ENCODE data around the gene ACSL1. TPM values are rescaled to one million over a fixed set of nuclear protein-coding genes. Genes with fewer than 3 reads are reported as not detected.

ACSL1 gene
- polyA plus RNA-seq, 2 of the 4 experiments (the other 2 are of a cell fraction) = 10.0 to 12.4 TPM

- POLR2A ChIA-PET = no interaction called here
- TF ChIP-seq EP300 (IDR thresholded peaks at IDR 0.05) = no peak
- TF ChIP-seq HMGXB4 (CRISPR knock-in tag; IDR thresholded peaks at IDR 0.05; ENCODE audit: borderline replicate concordance) = no peak
- TF ChIP-seq MAZ (IDR thresholded peaks at IDR 0.05; ENCODE audit: borderline replicate concordance, low read depth, low read length) = no peak
- no peak for TF ChIP-seq CBX8 (IDR thresholded peaks at IDR 0.05)
- TF ChIP-seq ZC3H11A (IDR thresholded peaks at IDR 0.05) = no peak
- no peak for TF ChIP-seq ELK1 (IDR thresholded peaks at IDR 0.05; ENCODE audit: low read depth, low read length)
- no peak for TF ChIP-seq CBX2 (IDR thresholded peaks at IDR 0.05; ENCODE audit: borderline replicate concordance, low read depth)
- TF ChIP-seq FOXS1 (CRISPR knock-in tag; IDR thresholded peaks at IDR 0.05) = no peak
- no peak for TF ChIP-seq MAX (IDR thresholded peaks at IDR 0.05)
- no peak for TF ChIP-seq KDM5A (IDR thresholded peaks at IDR 0.05)
- TF ChIP-seq HDAC2 (IDR thresholded peaks at IDR 0.05) = no peak
- no peaks in the 10 kb centered on the region for H3K4me1 ChIP-seq
- CTCF ChIA-PET = interaction anchor here (3.4 kb wide), 1 partner anchor 12 kb away, joined by 13 read pairs; the partner anchor contains the start of gene CENPU
- H3K4me3 ChIP-seq = no peak overlapping the region
- ATAC-seq (no peak), DNase-seq (ENCODE audit: low read depth in 1 of 2, low spot score in 1 of 2) (no peak), FAIRE-seq (no peak)
- H3K9me3 ChIP-seq = no peaks in the 10 kb centered on the region
- H3K4me2 ChIP-seq = no peak overlapping the region
- H3K27ac ChIP-seq = no peak overlapping the region
These were observed 104.5 kb downstream of the ACSL1 start for GRCh38 chr4:184721254-184721653.

GRCh38 chr4:184719407-184719806 lies 106.4 kb downstream of the ACSL1 start:
- DNase-seq (ENCODE audit: low read depth in 1 of 2, low spot score in 1 of 2) = no peak
- no peak overlapping the region for H3K27ac ChIP-seq
- no peak for FAIRE-seq
- H3K4me1 ChIP-seq = no peaks in the 10 kb centered on the region
- POLR2A ChIA-PET = no interaction called here
- no peak overlapping the region for H3K4me3 ChIP-seq
- TF ChIP-seq BHLHE40 (IDR thresholded peaks at IDR 0.05; ENCODE audit: low read depth, low read length) = no peak
- no peak for TF ChIP-seq ZFP36 (IDR thresholded peaks at IDR 0.05; ENCODE audit: borderline replicate concordance, partially characterized antibody)
- no peak for TF ChIP-seq MAX (IDR thresholded peaks at IDR 0.05)
- no peak for TF ChIP-seq NFE2L2 (conservative IDR thresholded peaks at IDR 0.05; ENCODE audit: low read length)
- TF ChIP-seq HOXB13 (CRISPR knock-in tag; IDR thresholded peaks at IDR 0.05; ENCODE audit: low read depth) = no peak
- no peak for TF ChIP-seq MAZ (IDR thresholded peaks at IDR 0.05; ENCODE audit: borderline replicate concordance, low read depth, low read length)
- no peak for TF ChIP-seq ELK1 (IDR thresholded peaks at IDR 0.05; ENCODE audit: low read depth, low read length)
- no peak for TF ChIP-seq ZC3H11A (IDR thresholded peaks at IDR 0.05)
- H3K9me3 ChIP-seq = no peaks in the 10 kb centered on the region
- no peak overlapping the region for H3K4me2 ChIP-seq
- 100% methylated on average over 2 of the region's 3 CpGs for WGBS (ENCODE audit: missing lambda C conversion rate)
- no peak for ATAC-seq
- CTCF ChIA-PET = no interaction called here

- H3K9me3 ChIP-seq = no peaks in the 10 kb centered on the region
- no peak for DNase-seq (ENCODE audit: low read depth in 1 of 2, low spot score in 1 of 2)
- POLR2A ChIA-PET = no interaction called here
- H3K27ac ChIP-seq = no peak overlapping the region
- ATAC-seq = no peak
- no peak overlapping the region for H3K4me3 ChIP-seq
- 93% methylated on average over 4 of the region's 4 CpGs for WGBS (ENCODE audit: missing lambda C conversion rate)
- CTCF ChIA-PET = no interaction called here
- TF ChIP-seq MAFK (IDR thresholded peaks at IDR 0.05; ENCODE audit: partially characterized antibody) (no peak), EHF (CRISPR knock-in tag; IDR thresholded peaks at IDR 0.05) (no peak), HOXB13 (CRISPR knock-in tag; IDR thresholded peaks at IDR 0.05; ENCODE audit: low read depth) (no peak), EP300 (IDR thresholded peaks at IDR 0.05) (no peak), RCOR1 (IDR thresholded peaks at IDR 0.05; ENCODE audit: low read depth, low read length) (no peak), ZFP36 (IDR thresholded peaks at IDR 0.05; ENCODE audit: borderline replicate concordance, partially characterized antibody) (no peak), JUNB (IDR thresholded peaks at IDR 0.05) (no peak), SMC3 (IDR thresholded peaks at IDR 0.05) (no peak), POLR2AphosphoS2 (conservative IDR thresholded peaks at IDR 0.05; ENCODE audit: low read length) (no peak), MYC (IDR thresholded peaks at IDR 0.05; ENCODE audit: borderline replicate concordance, low read length) (no peak), E2F6 (IDR thresholded peaks at IDR 0.05; ENCODE audit: borderline replicate concordance, low read depth) (no peak), CHD2 (IDR thresholded peaks at IDR 0.05; ENCODE audit: low read length, partially characterized antibody) (no peak), MAX (IDR thresholded peaks at IDR 0.05) (no peak), CHD4 (IDR thresholded peaks at IDR 0.05; ENCODE audit: borderline replicate concordance) (no peak), RARB (CRISPR knock-in tag; IDR thresholded peaks at IDR 0.05) (no peak)
- 0 out of 3 replicates have a peak, but pooled peaks cover 4% of the 10 kb centered on the region for H3K4me1 ChIP-seq
- H3K4me2 ChIP-seq = no peak overlapping the region
- no peak for FAIRE-seq
These were observed 110.2 kb downstream of the ACSL1 start for GRCh38 chr4:184715526-184715925.

Data from A549 (cell line).